Stimulated activated CD4-positive, alpha-beta T cell treated with anti-CD3 and anti-CD28 coated beads, Interleukin-2, amount 100 ng/mL, for 24 hours (primary cell): Measurements from ENCODE around the gene TP53TG3C.
"Not testable (repeated sequence)": the region's sequence is repeated elsewhere in the genome, so short reads cannot be mapped to it uniquely, and the experiment has no call there.

ENCODE experiments used
- DNase-seq, 2 donors: peaks; one replicate each; pipeline ENCODE4 v3.0.0-alpha.2; 2020

Gene TP53TG3C, protein sequence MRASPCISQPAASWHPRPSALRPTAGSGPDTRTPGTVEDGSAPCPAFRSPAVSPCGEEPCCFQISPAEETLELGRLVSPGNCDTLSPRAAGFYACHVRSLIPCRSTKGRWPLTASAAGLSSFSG

DNA sequence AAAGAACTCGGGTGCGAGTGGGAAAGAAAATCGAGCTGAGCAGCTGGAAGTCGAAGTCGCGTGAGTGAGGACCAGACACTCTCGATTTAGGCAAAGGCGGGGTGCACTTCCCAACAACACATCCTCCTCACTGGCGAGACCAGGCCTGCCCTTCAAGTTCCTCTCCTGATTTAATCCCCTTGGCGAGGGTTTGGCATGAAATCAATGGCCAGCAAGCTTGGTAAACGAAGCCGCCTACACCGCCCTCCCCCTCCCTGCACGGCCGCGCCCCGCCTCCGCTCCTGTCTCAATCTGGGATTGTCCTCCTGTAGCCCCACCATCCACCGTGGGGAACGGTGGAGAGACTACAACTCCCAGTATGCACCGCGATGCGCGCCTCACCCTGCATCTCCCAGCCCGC is at the start of gene TP53TG3C:
TP53TG3C (plus strand) TSS at position 301 of the 400 bp plus-strand sequence; CDS start at position 369, 68 bp downstream.
- not testable (repeated sequence) for DNase-seq
